HepG2 (cell line): ENCODE data around the gene SH3D19. TPM values are rescaled to one million over a fixed set of nuclear protein-coding genes. Genes with fewer than 3 reads are reported as not detected.

ENCODE experiments used
- ATAC-seq: fragments of 200-7000 bp; cut with Tn5 transposase; 3 replicates; pipeline ENCODE4 v1.9.1; 2020; ENCODE audit warnings: mild to moderate bottlenecking, moderate library complexity
- BruUV-seq: library from RNA; stranded (reverse); fragments of 400-500 nt; replicated peaks from 2 replicates; lab custom pipeline; 2021; lab: Mats Ljungman, UMichigan
- CTCF ChIA-PET: fragments of 300-600 bp; formaldehyde crosslinking; extraction: SDS; loops from one replicate; lab custom pipeline; 2021; ENCODE audit warnings: low total read pairs, inconsistent platforms, low intra/inter-chr PET ratio; lab: Yijun Ruan, JAX
- POLR2A ChIA-PET: fragments of 350-600 bp; sonication (Branson Sonifier 250); formaldehyde crosslinking; loops from one replicate; lab custom pipeline; 2020; ENCODE audit warnings: antibody characterized with exemption, inconsistent platforms; lab: Yijun Ruan, JAX
- DNase-seq: peaks from one replicate; pipeline ENCODE4 v3.0.0-alpha.2; 2015; ENCODE audit warnings: low spot score
- FAIRE-seq: peaks from 3 replicates; lab custom pipeline; 2011; peaks lifted over from hg19 to GRCh38; lab: Jason Lieb, UNC
- H2AFZ ChIP-seq: one replicate; pipeline ENCODE4 v1.6.1; 2011; ENCODE audit warnings: low read length, inconsistent platforms
- H3K27ac ChIP-seq: fragments of 300-600 bp; 3 replicates; pipeline ENCODE4 v1.8.0; 2011; ENCODE audit warnings: mixed run types, mild to moderate bottlenecking, mixed read lengths, low read length, inconsistent platforms; ENCODE audit not compliant: insufficient read depth; ENCODE audit errors: extremely low read length
- H3K27me3 ChIP-seq, 2 experiments: fragments of 200-600 bp in 1 of 2; 2 replicates in 1 of 2; 3 replicates in 1 of 2; pipeline versions ENCODE4 v1.6.0 to v1.8.0; 2011; ENCODE audit warnings: low read length in 2 of 2, mild to moderate bottlenecking in 2 of 2, moderate library complexity in 2 of 2, inconsistent platforms in 1 of 2; ENCODE audit not compliant: insufficient read depth in 2 of 2, control insufficient read depth in 1 of 2
- H3K36me3 ChIP-seq, 2 experiments: fragments of 200-600 bp in 1 of 2; replicated peaks in 1 of 2; 2 replicates in 1 of 2; 3 replicates in 1 of 2; pipeline versions ENCODE4 v1.5.1 to v1.8.0; 2011; ENCODE audit warnings: low read length in 2 of 2, inconsistent platforms in 1 of 2; ENCODE audit not compliant: insufficient read depth in 2 of 2, control insufficient read depth in 1 of 2
- H3K4me1 ChIP-seq: 2 replicates; pipeline ENCODE4 v1.5.1; 2012; ENCODE audit warnings: low read length, inconsistent platforms; ENCODE audit not compliant: insufficient read depth
- H3K4me2 ChIP-seq: 2 replicates; pipeline ENCODE4 v1.6.0; 2011; ENCODE audit warnings: low read depth, low read length, inconsistent platforms
- H3K4me3 ChIP-seq, 3 experiments: fragments of 200-600 bp in 1 of 3; sonication (generic), shearing (Covaris generic) in 1 of 3; replicated peaks in 1 of 3; 2 replicates each; pipeline ENCODE4 v1.5.1; 2011 to 2016; ENCODE audit warnings: low read length in 3 of 3, inconsistent platforms in 2 of 3, low read depth in 2 of 3, mild to moderate bottlenecking in 2 of 3, control low read depth in 1 of 3, mixed read lengths in 1 of 3; ENCODE audit not compliant: insufficient read depth in 1 of 3
- H3K79me2 ChIP-seq: one replicate; pipeline ENCODE4 v1.6.1; 2011; ENCODE audit warnings: low read length, inconsistent platforms; ENCODE audit not compliant: insufficient read depth
- H3K9ac ChIP-seq: 2 replicates; pipeline ENCODE4 v1.6.0; 2011; ENCODE audit warnings: mild to moderate bottlenecking, low read depth, low read length, inconsistent platforms; ENCODE audit not compliant: insufficient read depth
- H3K9me3 ChIP-seq: 2 replicates; pipeline ENCODE4 v1.5.1; 2012; ENCODE audit warnings: mild to moderate bottlenecking, low read length
- H4K20me1 ChIP-seq: 2 replicates; pipeline ENCODE4 v1.6.0; 2011; ENCODE audit warnings: inconsistent platforms, mild to moderate bottlenecking, low read length, moderate library complexity; ENCODE audit not compliant: insufficient read depth
- ARID4A ChIP-seq: sonication (generic); formaldehyde crosslinking; IDR thresholded peaks from 2 replicates; pipeline ENCODE4 v1.5.0; 2020; ENCODE audit warnings: mild to moderate bottlenecking, missing genetic modification reagents, borderline replicate concordance
- FOSL1 ChIP-seq: sonication (generic); formaldehyde crosslinking; IDR thresholded peaks from 2 replicates; pipeline ENCODE4 v1.9.0; 2021; ENCODE audit warnings: missing genetic modification reagents, borderline replicate concordance
- GLMP ChIP-seq: sonication (generic); formaldehyde crosslinking; IDR thresholded peaks from 2 replicates; pipeline ENCODE4 v1.9.0; 2021; ENCODE audit warnings: missing genetic modification reagents, mild to moderate bottlenecking, borderline replicate concordance
- MTA3 ChIP-seq: sonication (generic); formaldehyde crosslinking; IDR thresholded peaks from 2 replicates; pipeline ENCODE4 v1.4.0; 2020; ENCODE audit warnings: missing genetic modification reagents
- RELA ChIP-seq: sonication (generic); formaldehyde crosslinking; IDR thresholded peaks from 2 replicates; pipeline ENCODE4 v1.4.0; 2020; ENCODE audit warnings: missing genetic modification reagents
- RXRB ChIP-seq: IDR thresholded peaks from 2 replicates; pipeline ENCODE4 v1.6.1; 2016; ENCODE audit warnings: borderline replicate concordance, missing genetic modification reagents, missing compliant biosample characterization
- THAP8 ChIP-seq: sonication (generic); formaldehyde crosslinking; IDR thresholded peaks from 2 replicates; pipeline ENCODE4 v1.5.1; 2020; ENCODE audit warnings: missing genetic modification reagents, mild to moderate bottlenecking, borderline replicate concordance
- TP53 ChIP-seq: sonication (generic); formaldehyde crosslinking; conservative IDR thresholded peaks from 2 replicates; pipeline ENCODE4 v1.4.0; 2020; ENCODE audit warnings: missing genetic modification reagents
- ZNF670 ChIP-seq: sonication (generic); formaldehyde crosslinking; IDR thresholded peaks from 2 replicates; pipeline ENCODE4 v1.8.0; 2022; ENCODE audit warnings: mild to moderate bottlenecking, missing genetic modification reagents, borderline replicate concordance
- ZNF710 ChIP-seq: sonication (generic); formaldehyde crosslinking; IDR thresholded peaks from 2 replicates; pipeline ENCODE4 v1.5.0; 2020; ENCODE audit warnings: mild to moderate bottlenecking, missing genetic modification reagents, borderline replicate concordance
- ZXDC ChIP-seq: sonication (generic); formaldehyde crosslinking; IDR thresholded peaks from 2 replicates; pipeline ENCODE4 v1.5.0; 2020; ENCODE audit warnings: mild to moderate bottlenecking, missing genetic modification reagents
- whole genome bisulfite sequencing: methylation state at CpG from one replicate; pipeline ENCODE4 v1.1.6; 2017; ENCODE audit warnings: low lambda C conversion rate; 5-methylcytosine and 5-hydroxymethylcytosine counted together
- in situ Hi-C: cut with HindIII; loops from 2 replicates; pipeline ENCODE4 v1.10.0; 2017; ENCODE audit warnings: low pct_unique_long_range_greater_than_20kb; ENCODE audit not compliant: extremely low pct_ligation_motif_present
- intact Hi-C: fragments of 100-400 bp; cut with micrococcal nuclease; formaldehyde crosslinking; loops from one replicate; pipeline ENCODE4 v1.10.0; 2022; ENCODE audit not compliant: unreplicated experiment
- polyA plus RNA-seq, 8 experiments: library from polyadenylated mRNA; depleted of rRNA in 3 of 8; stranded (reverse) in 7 of 8; unstranded in 1 of 8; fragments of >200 nt; fragmentation: Illumina TruSeq in 4 of 8; extraction: Trizol in 4 of 8; gene quantifications; 2 replicates each; pipeline versions ENCODE4 v1.2.1 to v1.2.3, GENCODE V29; 2011 to 2016; ENCODE audit warnings: low read depth in 4 of 8, missing spikeins in 1 of 8, mixed read lengths in 1 of 8; ENCODE audit not compliant: insufficient read depth in 1 of 8
- total RNA-seq, 5 experiments: library from RNA; depleted of rRNA; stranded (reverse); fragments of >200 nt; fragmentation: Illumina TruSeq; extraction: Trizol; gene quantifications; 2 replicates each; pipeline ENCODE4 v1.2.3, GENCODE V29; 2016; ENCODE audit warnings: low read depth in 1 of 5

SH3D19 gene
- total and polyA plus RNA-seq, 2 of the 13 experiments (the other 11 are each of a cell fraction or from before 2014, with no cell fraction given): 31.2 to 38.0 TPM

GRCh38 chr4:151329217-151330007, 4.0 kb upstream of the SH3D19 start:
- intact Hi-C loops: no loop called here
- H2AFZ ChIP-seq: no peak overlapping the region
- no peak overlapping the region for H3K27ac ChIP-seq
- no TSS peak for BruUV-seq
- H3K79me2 ChIP-seq: no peaks in the 10 kb centered on the region
- H3K9me3 ChIP-seq: no peaks in the 10 kb centered on the region
- in situ Hi-C loops: no loop called here
- H3K4me1 ChIP-seq: peaks cover 49% of the 10 kb centered on the region
- H3K36me3 ChIP-seq: no peaks in the 10 kb centered on the region
- no peaks in the 10 kb centered on the region for H3K27me3 ChIP-seq
- H3K9ac ChIP-seq: no peak overlapping the region
- no peak overlapping the region for H3K4me3 ChIP-seq
- no peak for ATAC-seq
- WGBS: 85% methylated on average over 4 of the region's 4 CpGs
- DNase-seq: no peak
- no peak for FAIRE-seq
- POLR2A ChIA-PET: no interaction called here
- CTCF ChIA-PET: no interaction called here
- no peaks in the 10 kb centered on the region for H4K20me1 ChIP-seq
- H3K4me2 ChIP-seq: no peak overlapping the region
- TF ChIP-seq RELA (CRISPR knock-in tag) (no peak), THAP8 (CRISPR knock-in tag) (no peak), TP53 (CRISPR knock-in tag) (no peak), GLMP (CRISPR knock-in tag) (no peak), FOSL1 (CRISPR knock-in tag) (no peak), RXRB (CRISPR knock-in tag) (no peak), ZXDC (CRISPR knock-in tag) (no peak), ZNF710 (CRISPR knock-in tag) (no peak), ARID4A (no peak), MTA3 (CRISPR knock-in tag) (no peak), ZNF670 (no peak)
